Activated CD8-positive, alpha-beta memory T cell treated with anti-CD3 and anti-CD28 coated beads, Interleukin-2, amount 50 U/mL, for 1 hour (primary cell): ENCODE results near the gene MAN1A2.
"Not testable (repeated sequence)": the region's sequence is repeated elsewhere in the genome, so short reads cannot be mapped to it uniquely, and the experiment has no call there.

Experiments used
- DNase-seq: peaks from one replicate; pipeline ENCODE4 v3.0.0-alpha.2; 2020; ENCODE audit errors: extremely low read depth

Gene MAN1A2

DNA sequence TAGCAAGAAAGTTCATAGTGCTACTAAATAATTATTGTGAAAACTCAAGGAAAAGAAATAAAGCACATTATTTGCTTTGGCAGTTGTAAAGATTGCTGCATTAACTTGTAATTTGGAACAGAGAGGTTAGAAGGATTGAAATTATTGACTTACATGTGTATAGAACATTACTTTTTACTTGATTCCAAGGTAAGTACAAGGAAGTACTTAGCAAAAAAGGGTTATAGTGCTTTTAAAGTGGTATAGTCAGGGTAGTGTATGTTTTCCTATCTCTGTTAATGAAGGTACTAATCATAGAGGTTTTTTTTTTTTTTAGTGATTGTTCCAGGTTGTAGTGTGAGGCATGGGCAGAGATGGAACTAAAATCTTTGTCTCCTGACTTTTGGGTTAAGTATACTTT is 29.4 kb downstream of the MAN1A2 start:
- DNase-seq = no peak

DNA sequence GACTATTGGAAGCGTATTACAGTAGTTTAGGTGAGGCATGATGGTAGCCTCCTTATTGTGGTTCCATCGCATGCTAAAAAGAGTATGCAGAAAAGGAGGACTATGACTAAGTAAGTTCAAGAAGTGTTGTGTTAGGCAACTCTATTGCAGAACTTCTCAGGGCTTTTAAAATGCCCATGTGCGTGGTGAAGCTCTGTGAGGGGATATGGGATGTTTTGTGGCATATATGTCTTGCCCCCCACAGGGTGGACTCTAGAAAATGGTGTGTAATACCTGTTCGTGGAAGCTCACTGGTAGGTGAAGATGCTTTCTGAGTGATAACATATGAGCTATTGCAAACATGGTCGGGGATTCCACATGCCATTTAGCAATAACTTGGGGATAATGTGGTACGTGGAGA is 31.7 kb downstream of the MAN1A2 start:
- DNase-seq = no peak

DNA sequence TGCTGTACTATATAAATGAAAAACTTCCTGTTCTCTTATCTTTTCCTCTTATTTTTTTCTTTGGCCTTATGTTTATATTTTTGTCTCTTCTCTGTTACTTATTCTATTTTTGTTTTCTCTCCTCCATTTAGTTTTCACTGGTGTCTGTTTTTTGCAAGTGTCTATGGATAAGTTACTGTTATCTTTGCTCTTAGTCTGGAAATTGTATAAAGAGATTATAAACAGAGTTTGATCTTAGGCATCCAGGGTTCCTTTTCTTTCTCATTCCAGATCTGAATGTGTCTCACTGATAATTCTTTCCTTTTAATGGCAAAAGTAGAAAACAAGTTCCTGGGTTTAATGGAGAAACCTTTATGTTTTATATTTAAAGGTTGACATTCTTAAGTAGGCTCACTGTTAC is 34.5 kb downstream of the MAN1A2 start:
- no peak for DNase-seq

DNA sequence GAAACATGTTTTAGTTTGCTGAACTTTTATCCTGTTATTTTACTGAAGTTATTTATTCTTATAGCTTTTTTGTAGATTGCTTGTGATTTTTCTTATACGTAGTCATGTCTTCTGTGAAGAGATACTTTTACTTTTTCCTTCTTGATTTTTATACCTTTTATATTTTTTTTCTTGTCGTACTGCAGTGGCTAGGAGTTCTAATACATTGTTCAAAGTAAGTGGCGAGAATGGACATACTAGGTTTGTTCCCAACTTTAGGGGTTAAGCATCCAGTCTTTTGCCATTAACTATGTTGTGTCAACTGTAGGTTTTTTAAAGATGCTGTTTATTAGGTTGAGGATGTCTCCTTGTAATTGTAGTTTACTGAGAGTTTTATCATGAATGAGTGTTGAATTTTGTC is 36.3 kb downstream of the MAN1A2 start:
- DNase-seq = no peak

DNA sequence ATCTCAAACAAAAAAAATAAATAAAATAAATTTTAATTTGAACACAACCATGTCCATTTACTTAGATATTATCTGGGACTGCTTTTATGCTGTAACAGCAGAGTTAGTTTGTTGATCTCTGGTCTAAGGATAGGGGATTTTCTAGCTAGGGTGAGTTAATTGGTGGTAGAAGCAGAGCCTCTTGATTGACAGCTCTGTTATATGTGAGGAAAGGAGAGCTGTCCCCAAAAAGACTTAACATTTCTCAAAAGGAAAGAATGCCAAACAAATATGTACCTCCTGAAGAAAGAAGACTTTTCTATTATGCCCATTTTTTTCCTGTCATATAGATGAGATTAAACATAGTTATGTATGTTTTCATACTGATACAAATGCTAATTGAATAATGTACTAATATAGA is 37.8 kb downstream of the MAN1A2 start:
- DNase-seq = no peak

DNA sequence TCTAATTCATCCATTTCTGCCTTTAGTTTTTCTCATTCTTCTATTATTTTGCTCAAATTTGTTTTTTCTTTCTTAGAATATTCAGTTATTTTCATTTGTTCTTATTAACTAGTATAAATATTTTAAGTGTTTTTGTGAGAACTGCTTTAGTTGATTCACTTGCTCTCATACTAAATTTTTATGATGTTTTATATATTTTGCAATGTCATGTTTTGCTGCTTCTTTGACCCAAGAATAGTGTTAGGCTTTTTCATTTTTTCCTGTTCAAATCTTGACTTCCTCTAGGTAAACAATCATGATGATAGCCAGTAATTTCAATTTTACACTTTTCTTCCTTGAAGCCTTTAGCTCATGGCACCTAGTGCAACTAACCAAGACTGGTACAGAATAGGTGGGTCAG is 45.2 kb downstream of the MAN1A2 start:
- no peak for DNase-seq

DNA sequence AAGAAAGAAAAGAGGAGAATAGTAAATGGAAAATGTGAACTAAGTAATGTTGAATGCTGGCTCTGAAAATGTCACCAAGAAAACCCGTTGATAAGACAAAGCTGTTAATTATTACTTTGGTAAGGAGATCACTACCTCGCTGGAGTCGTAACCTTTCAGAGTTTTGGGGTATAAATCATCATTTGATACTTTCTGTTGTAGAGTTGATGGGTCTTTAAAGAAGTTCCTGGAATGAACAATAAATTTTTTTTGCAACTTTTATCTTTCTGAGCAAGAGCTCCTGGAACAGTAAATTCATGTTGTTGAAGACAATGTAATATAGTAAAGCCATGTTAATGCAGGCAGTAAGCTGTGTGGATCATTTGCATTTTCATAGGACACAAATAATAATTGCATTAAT is 46.2 kb downstream of the MAN1A2 start:
- no peak for DNase-seq

DNA sequence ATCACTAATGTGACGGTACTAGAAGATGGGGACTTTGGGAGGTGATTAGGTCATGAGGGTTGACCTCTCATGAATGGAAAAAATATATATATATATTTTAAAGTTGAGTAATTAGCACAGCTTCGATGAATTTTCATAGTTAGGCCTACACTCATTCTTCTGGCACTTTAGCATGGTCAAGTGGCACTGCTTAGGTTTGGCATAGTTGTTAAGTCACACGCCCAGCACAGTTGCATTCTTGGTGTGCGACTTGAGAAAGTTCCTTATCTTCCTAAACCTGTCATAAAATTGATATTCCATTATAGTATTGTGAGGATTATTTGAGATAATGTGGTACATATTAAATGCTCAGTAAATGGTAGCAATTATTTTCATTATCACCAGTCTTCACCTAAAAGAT is 47.7 kb downstream of the MAN1A2 start:
- DNase-seq = no peak

DNA sequence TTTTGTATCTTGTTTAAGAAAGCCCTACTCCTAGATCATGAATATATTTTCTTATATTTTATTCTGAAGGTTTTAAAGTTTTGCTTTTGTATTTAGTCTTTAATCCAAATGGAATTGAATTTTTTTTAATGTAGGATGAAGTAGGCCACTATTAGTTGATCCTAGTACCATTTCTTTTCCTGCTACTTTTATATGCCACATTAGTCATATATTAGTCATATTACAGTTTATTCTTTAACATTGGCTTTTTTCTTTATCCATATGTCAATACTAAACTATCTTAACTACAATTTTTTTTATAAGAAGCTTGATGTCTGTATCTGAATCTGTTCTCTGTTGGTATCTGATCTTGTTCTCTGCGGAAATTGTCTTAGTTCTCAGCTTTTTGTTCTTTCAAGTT is 48.8 kb downstream of the MAN1A2 start:
- no peak for DNase-seq

DNA sequence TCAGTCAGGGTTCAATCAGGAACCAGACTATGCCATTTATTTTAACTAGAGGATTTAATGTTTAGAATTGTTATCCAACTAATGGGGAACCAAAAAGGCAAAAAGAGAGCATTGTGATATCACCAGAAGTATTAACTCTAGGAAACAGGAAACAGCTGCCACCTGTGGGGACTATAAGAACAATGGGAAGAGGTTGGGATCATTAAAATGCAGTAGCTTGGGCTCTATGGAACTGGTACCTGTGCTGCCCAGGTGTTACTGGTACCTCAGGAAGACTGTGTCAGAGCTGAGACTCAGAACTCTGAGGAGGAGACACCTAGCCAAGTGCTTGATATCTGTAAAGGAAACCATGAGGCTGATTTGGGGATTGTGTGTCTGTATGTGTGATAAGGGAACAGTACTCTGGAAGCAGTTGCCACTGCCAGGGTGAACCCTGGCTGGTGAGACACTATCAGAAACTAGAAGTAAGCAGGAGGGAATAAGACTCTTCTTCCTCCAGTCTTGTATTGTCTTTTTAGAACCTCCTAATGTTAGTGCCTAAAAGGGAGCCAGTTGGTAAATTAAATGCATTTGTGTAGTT is 49.4 kb downstream of the MAN1A2 start:
- DNase-seq = no peak

DNA sequence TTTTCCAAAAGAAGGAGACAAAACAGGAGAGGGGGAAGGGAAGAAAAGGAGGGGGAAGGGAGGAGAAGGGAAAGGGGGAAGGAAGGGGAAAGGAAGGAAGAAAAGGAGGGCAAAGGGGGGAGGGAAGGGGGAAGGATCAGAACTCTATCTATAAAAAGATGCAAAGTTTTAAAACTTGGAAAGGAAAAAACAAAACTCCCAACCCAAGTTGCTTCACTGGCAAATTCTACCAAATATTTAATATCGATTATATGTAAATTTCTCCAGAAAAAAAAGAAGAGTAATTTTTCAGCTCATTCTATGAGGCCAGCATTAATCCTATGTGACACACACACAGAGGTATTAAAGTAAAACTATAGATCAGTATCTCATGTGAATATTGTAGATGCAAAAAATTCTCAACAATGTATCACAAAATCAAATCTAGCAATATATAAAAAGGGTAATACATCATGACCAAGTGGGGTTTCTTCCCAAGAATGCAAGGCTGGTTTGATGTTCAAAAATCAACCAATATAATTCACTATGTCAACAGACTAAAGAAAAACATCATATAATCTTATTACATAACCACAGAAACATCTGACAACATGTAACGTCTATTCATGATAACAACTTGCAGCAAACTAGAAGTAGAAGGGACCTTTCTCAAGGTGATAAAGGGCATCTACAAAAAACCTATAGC is 57.9 kb downstream of the MAN1A2 start:
- DNase-seq = no peak

DNA sequence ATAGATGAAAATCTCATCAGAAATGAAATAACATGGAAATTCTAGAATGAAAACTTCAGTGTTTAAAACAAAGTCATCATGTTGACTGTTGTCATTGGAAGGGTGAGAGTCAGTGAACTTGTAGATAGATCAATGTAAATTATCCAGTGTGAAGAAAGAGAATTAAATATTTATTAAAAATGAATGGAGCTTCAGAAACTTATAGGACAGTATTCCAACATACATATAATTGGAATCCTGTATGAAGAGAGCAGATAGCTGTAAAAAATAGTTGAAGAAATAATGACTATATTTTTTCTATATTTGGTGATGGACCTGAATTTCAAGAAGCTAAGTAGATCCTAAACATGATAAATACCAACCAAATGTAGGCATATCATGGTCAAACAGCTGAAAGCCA is 60.0 kb downstream of the MAN1A2 start:
- DNase-seq = no peak

DNA sequence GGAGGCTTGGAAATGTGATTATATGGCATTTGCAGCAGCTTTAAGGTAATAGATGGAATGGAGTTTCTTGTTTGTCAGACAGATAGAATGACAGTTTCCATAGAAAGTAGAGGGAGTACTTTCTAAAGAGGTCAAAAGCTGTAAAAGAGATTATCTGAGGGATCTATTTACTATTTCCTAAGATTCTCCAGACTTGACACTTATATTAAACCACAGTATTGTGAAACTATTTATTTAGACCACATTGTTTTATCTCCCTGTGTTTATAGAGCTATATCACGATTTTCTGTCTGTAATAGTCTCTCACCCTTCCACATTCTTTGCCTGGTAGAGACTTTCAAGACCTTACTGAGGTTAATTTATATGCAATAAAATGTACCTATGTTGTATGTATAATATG is 66.7 kb downstream of the MAN1A2 start:
- no peak for DNase-seq

DNA sequence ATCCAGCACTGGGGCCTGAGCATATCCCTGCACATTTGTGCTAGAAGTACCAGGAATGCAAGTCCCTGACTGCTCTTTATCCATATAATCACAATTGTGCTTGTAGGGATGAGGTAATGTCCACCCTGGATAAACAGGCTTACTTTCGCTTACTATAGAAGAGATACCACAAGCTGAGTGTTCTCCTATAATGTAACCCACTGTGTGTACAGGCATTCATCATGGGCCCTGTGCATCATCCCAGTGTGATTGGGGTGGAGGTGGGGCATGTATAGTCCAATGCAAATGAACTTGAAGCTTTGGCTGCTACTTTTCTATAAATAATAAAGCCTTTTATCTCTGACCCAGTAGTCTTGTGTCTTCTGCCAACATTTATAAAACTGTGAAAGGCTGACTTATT is 69.3 kb downstream of the MAN1A2 start:
- no peak for DNase-seq

DNA sequence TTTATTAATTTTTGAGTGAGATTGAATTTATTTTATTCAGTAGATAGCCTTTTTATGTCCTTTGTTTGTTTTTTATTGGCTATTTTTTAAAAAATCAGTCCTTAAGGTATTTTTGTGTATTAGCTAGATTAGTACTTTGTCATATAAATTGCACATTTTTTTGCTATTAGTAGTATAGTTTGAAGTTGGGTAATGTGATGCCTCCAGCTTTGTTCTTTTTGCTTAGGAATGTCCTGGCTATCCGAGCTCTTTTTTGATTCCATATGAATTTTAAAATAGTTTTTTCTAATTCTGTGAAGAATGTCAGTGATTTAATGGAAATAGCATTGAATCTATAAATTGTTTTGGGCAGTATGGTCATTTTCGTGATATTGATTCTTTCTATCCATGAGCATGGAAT is 80.4 kb downstream of the MAN1A2 start:
- DNase-seq = no peak

DNA sequence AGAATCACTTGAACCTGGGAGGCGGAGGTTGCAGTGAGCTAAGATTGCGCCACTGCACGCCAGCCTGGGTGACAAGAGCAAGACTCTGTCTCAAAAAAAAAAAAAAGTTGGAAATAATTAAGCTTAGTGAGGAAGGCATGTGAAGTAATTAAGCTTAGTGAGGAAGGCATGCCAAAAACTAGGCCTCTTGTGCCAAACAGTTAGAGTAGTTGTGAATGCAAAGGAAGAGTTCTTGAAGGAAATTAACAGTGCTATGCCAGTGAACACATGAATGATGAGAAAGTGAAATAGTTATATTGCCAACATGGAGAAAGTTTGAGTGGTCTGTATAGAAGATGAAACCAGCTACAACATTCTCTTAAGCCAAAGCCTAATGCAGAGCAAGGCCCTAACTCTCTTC is 85.0 kb downstream of the MAN1A2 start:
- DNase-seq = no peak

DNA sequence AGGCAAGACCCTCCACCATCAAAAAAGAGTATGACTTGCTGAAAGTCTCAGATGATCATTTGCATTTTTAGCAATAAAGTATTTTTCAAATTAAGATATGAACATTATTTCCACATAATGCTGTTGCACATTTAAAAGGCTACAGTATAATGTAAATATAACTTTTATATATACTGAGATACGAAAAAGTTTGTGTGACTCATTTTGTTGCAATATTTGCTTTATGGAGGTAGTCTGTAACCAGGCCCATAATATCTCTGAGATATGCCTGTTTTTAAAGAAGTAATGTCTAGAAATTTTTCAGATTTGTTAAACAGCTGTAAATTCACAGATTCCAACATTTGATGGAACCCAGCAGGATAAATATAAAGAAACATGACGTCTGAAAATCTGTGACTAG is 86.7 kb downstream of the MAN1A2 start:
- DNase-seq = no peak

DNA sequence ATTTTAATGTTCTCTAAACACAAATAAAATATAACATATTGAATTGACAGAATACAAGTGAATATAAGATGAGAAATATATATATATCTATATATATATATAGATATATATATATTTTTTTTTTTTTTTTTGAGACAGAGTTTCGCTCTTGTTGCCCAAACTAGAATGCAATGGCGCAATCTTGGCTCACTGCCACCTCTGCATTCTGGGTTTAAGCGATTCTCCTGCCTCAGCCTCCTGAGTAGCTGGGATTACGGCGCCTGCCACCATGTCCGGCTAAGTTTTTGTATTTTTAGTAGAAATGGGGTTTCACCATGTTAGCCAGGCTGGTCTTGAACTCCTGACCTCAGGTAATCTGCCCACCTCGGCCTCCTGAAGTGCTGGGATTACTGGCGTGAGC is 91.2 kb downstream of the MAN1A2 start:
- DNase-seq = not testable (repeated sequence)

DNA sequence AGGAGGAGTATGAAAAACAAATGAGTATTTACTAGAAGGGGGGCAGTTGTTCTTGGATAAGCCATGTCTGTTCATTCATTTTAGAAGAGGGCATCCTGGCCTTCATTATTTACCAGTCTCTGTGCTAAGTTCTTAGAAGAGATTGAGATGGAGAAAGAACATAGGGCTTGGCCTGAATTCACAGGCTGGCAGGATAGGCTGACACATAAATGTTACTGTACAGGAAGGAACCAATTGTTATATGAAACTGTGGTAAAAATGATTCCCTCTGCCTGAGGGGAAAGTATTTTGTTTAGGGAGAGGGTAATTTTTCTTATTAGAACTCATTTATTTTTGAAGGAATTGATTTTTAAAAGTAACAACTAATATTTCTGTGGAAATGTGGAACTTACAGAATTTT is 99.5 kb downstream of the MAN1A2 start:
- DNase-seq = no peak

DNA sequence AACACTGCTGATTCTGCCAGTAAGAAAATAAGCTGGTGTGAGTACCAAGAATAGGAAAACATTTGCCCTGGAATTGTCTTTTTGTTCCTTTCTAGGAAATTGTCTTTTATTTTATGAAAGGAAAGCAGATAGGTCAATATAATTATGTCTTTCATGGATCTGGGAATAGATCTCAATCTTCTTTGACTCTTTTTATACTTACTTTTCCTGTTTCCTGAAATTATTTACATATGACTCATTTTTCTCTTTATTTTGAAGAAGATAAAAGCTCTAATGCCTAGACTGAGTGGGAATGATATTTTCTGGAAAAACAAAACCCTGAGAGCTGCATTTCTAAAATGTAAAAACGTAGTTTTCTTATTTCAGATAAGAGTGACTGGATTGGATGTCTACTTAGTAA is 100.1 kb downstream of the MAN1A2 start:
- no peak for DNase-seq

DNA sequence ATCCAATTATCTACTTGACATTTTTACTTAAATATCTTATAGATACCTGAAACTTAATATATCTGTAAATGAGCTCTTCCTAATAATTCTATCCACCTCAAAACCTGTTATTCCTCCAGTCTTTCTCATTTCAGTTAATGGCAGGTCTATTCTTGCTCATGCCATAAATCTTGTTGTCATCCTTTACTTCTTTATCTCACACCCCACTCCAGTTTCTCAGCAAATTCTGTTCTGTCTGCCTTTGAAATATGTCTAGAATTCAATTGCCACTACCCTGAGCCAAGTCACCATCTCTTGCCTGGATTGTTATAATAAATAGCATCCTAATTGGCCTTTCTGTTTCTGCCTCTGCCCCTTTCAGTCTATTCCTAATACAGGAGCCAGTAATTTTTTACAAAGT is 105.8 kb downstream of the MAN1A2 start:
- DNase-seq = no peak

DNA sequence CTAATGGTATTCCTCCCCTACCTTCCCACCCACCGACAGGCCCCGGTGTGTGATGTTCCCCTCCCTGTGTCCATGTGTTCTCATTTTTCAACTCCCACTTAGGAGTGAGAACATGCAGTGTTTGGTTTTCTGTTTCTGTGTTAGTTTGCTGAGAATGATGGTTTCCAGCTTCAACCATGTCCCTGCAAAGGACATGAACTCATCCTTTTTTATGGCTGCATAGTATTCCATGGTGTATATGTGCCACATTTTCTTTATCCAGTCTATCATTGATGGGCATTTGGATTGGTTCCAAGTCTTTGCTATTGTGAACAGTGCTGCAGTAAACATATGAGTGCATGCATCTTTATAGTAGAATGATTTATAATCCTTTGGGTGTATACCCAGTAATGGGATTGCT is 108.2 kb downstream of the MAN1A2 start:
- DNase-seq = not testable (repeated sequence)

DNA sequence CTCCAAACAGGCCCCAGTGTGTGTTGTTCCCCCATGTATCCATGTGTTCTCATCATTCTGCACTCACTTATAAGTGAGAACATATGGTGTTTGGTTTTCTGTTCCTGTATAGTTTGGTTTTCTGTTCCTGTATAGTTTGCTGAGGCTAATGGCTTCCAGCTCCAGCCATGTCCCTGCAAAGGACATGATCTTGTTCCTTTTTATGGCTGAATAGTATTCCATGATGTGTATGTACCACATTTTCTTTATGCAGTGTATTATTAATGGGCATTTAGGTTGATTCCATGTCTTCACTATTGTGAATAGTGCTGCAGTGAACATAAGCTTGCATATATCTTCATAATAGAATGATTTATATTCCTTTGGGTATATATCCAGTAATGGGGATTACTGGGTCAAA is 111.8 kb downstream of the MAN1A2 start:
- DNase-seq = no peak

DNA sequence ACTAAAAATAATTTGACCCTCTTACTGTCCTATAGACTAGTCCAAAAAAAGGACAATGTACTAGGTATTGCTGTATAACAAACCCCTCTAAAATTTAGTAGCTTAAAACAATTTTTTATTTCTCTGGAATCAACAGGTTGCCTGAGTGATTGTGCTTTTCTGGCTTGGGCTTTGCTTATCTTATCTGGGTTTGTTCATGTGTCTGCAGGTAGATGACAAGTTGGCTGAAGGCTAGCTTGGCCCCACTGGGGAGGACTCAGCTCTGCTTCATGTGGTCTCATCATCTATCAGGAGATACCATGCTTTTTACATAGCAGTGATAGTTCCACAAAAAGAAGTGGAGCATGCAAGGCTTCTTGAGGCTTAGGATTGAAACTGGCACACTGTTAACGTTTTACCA is 114.2 kb downstream of the MAN1A2 start:
- no peak for DNase-seq
